Measurements from ENCODE around the gene NPHS1.

Gene NPHS1

DNA sequence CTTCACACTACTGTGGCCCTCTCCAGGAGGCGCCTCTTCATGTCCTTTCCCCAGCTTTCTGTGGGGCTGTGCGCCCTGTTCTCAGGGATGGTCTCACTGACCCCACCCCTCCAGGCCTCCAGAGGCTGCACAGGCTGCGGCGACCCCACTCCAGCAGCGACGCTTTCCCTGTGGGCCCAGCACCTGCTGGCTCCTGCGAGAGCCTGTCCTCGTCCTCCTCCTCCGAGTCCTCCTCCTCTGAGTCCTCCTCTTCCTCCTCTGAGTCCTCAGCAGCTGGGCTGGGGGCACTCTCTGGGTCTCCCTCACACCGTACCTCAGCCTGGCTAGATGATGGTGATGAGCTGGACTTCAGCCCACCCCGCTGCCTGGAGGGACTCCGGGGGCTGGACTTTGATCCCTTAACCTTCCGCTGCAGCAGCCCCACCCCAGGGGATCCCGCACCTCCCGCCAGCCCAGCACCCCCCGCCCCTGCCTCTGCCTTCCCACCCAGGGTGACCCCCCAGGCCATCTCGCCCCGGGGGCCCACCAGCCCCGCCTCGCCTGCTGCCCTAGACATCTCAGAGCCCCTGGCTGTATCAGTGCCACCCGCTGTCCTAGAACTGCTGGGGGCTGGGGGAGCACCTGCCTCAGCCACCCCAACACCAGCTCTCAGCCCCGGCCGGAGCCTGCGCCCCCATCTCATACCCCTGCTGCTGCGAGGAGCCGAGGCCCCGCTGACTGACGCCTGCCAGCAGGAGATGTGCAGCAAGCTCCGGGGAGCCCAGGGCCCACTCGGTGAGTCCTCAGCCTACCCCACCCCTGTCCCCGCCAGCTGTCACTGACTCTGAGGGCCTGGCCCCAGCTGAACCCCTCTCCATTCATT is 65.8 kb downstream of the NPHS1 start:
- DNase-seq: no peak

DNA sequence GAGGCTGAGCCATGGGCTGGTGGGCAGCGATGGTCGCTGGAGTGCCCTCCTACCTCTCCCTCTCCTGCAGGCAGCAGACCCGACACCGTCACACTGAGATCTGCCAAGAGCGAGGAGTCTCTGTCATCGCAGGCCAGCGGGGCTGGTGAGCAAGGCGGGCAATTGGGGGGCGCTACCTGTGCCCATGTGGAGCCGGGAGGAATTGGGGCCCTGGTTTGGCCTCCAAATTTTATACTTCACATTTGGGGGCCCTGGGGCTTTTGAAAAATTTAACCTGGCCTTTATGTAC is 67.0 kb downstream of the NPHS1 start:
- DNase-seq: no peak

DNA sequence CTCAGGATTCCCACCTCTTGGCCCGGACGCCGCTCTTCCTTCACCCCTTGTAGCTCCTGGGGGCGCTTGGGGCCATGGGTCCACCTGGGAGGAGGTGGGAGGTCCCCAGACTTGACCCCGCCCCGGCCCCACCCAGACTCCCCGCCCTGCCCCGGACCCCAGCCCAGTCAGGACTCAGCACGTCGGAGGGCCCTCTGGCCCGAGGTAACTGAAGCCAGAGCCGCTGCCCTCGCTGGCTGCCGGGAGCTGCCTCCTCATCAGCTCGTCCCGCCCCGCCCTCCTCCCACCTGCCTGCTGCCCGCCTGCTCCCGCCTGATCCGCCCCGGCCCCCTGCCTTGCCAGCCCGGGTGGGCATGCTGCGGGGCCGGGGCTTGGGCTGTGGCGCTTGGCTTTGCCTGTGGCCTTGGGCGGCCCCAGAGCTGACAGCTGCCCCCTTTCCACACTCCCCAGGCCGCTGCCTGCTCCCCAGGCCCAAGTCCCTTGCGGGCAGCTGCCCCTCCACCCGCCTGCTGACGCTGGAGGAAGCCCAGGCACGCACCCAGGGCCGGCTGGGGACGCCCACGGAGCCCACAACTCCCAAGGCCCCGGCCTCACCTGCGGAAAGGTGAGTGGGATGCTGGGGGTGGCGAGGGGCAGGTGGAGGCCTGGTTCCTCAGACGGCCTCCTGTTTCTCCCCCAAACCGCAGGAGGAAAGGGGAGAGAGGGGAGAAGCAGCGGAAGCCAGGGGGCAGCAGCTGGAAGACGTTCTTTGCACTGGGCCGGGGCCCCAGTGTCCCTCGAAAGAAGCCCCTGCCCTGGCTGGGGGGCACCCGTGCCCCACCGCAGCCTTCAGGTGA is 67.6 kb downstream of the NPHS1 start:
- DNase-seq: no peak

DNA sequence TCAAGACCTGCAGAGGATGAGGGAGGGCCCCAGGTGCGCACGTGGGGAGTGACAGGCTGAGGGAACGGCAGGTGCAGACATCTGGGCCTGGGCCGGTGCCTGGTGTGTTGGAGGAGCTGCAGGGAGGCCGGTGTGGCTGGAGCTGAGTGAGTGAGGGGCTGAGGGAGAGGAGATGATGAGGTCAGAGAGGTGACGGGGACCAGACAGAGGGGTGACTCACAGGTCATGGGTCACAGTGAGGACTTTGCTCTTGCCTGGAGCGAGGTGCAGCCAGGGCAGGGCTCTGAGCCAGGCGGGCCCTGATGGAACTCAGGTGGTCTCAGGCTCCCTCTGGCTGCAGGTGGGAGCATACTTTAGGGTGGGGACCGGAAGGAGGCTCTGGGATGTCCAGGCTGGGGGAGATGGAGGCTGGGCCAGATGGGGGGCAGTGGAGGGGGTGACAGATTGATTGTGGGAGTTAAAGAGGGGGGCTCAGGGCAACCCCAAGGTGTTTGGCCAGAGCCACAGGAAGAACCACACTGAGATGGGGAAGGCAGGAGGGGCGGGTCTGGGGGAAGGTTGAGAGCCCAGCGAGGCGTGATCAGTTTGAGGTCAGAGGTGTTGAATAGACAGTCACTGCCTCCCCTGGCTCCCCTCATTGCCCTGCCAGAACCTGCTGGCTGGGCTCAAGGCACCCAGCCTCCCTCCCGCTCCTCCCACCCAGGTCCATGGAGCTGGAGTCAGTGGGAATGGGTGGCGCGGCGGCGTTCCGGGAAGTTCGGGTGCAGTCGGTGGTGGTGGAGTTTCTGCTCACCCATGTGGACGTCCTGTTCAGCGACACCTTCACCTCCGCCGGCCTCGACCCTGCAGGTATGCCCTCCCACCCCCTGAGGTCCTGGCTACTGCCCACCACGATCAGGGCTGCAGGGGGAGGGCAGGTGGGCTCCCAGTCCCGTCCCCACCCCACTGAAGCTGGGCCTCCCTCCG is 68.6 kb downstream of the NPHS1 start:
- no peak for DNase-seq

DNA sequence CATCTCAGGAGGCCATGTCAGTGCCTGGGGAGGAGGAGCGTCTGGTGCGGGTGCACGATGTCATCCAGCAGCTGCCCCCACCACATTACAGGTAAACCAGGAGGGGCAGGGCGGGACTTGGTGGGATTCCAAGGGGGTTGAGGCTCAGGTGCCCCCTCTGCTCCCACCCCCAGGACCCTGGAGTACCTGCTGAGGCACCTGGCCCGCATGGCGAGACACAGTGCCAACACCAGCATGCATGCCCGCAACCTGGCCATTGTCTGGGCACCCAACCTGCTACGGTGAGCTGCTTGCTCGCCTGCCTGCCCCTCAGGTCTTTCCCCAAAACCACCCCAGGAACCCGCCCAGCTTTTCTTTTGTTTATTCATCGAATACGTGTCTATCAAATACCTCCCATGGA is 69.7 kb downstream of the NPHS1 start:
- DNase-seq: no peak

DNA sequence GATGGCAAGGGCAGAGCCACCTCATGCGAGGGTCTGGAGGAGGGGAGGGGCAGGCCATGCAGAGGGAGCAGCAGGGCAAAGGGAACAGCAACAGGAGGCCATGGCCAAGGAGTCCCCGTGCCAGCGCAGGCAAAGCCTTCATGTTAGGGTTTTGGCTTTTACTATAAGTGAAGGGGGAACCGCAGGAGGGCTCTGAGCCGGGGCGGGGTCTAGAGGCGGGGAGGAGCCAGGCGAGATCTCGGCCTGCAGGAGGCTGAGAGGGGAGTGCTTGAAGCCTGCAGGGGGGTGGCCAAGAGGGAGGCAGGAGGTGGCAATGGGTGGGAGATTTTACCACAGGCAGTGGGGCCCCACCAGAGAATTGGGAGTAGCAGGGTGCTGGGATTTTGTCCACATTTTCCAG is 70.7 kb downstream of the NPHS1 start:
- DNase-seq: no peak

DNA sequence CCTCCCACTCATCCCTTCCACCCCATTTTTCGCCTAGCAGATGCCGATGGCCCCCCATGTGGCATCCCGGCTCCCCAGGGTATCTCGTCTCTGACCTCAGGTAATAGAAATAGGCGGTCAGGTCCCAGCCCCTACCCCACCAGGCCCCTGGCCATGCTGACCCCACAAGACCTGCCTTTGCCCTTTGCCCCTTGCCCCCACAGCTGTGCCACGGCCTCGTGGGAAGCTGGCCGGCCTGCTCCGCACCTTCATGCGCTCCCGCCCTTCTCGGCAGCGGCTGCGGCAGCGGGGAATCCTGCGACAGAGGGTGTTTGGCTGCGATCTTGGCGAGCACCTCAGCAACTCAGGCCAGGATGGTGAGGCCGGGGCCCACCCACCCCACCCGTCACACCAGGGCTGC is 71.6 kb downstream of the NPHS1 start:
- DNase-seq: no peak

DNA sequence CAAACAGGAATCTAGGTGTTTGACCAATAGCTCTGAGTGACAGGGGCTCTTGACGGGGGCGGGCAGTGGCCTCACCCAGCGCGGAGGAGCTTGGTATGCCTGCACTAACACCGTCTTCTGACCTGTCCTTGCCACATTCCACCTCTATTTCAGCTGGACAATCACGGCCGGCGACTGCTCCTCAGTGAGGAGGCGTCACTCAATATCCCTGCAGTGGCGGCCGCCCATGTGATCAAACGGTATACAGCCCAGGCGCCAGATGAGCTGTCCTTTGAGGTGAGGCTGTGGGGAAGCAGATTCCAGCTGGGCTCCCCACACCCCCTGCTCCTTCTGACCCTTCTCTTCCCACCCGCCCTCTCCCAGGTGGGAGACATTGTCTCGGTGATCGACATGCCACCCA is 72.2 kb downstream of the NPHS1 start:
- DNase-seq: no peak

DNA sequence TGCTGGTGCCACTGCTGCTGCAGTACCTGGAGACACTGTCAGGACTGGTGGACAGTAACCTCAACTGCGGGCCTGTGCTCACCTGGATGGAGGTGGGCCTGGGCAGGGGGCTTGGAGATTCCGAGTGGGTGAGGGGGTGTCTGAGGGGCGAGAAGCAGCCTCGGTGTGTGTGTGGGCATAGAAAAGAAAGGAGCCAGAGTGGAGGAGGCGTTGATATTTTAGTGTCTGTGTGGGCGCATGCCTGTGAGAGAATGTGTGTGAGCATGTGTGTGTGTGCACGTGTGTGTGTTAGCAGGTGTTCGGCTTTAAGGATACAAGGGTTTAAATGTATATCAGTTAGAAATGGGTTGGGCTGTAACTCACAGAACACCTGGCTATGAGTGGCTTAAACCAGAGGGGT is 73.3 kb downstream of the NPHS1 start:
- no peak for DNase-seq

DNA sequence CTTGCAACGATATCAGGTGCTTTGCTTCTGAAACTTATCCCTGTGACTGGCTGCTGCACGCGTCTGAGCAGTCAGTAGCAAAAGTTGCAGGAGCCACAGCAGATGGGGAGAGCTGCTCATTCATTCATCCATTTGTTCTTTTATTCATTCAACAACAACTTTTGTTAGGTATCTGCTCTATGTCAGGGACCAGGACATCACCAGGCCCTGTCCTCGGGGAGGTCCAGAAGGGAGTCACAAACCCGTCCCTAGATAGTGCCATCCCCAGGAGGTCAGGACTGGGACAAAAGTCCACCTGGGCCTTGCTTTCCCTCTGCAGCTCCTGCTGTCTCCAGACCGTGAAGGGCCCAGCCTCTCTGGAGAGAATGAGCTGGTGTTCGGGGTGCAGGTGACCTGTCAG is 74.3 kb downstream of the NPHS1 start:
- no peak for DNase-seq

DNA sequence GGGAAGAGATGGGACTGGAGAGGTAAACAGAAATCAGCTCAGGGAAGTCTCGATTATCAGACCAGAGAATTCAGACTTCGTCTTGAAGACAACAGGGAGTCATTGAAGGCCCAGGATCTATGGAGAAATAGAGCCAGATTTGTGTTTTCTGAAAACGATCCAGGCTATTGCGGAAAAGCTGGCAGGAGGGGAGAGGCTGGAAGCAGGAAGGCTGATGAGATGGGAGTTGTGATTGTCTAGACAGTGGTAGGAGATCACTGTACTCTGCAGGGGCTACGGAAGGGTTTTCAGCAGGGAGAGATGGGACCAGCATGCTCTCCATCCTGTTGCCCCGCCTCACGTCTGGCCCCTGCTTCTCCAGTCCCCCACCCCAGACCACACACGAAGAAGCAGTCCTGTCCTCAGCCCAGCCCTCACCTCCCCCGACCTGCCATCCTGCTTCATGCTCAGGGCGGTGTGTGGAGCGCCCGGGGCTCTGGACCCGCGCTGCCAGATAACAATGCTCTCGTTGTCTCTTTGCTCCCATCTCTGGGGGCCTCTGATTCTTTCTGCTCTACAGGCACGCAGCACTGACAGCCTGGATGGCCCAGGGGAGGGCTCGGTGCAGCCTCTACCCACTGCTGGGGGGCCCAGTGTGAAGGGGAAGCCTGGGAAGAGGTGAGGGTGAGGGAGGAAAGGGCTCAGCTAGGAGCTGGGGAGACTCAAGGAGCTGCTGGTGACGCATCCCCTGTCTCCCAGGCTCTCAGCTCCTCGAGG is 75.0 kb downstream of the NPHS1 start:
- no peak for DNase-seq

DNA sequence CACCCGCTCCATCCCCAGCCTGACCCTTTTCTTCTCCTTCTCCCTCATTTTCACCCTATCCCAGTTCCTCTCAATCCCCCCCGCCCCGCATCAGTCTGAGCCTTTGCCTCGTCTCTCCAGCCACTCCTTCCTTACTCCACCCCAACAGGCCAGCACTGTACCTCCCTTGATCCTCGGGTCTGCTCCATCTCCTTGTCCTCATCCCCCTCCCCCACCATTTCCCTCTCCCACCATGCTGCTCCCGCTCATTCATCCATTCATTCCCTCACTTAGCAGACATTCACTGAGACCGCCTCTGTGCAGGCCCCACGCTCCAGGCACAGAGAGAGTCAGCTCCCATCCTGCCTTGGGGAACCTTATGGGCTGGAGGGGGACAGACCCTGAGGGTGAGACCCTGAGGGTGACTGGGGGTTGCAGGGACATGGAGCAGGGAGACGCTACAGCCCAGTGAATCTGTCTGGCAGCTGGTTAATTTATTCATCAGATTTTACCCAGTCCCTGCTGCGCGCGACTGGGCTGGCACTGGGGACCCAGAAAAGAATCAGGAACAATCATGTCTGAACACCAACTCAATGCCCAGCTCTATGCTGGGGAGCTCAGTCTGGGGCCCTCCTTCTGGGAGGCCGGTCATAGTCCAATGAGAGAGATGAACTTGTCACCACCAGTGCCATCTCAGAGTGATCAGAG is 76.1 kb downstream of the NPHS1 start:
- no peak for DNase-seq
